Lower leg skin (tissue), 3 donors: ENCODE results near the gene CACNA1A.

Source experiments
- CTCF ChIP-seq, 3 donors: fragments of 450-650 bp; IDR thresholded peaks; one replicate each; pipeline ENCODE4 v1.5.1; 2016; ENCODE audit warnings: antibody characterized with exemption in 3 of 3, mild to moderate bottlenecking in 3 of 3, moderate library complexity in 2 of 3
- POLR2A ChIP-seq, 2 donors: fragments of 450-650 bp; IDR thresholded peaks; one replicate each; pipeline ENCODE4 v1.6.1; 2016 to 2017; ENCODE audit warnings: antibody characterized with exemption in 2 of 2, mild to moderate bottlenecking in 1 of 2, moderate library complexity in 1 of 2

- TF ChIP-seq CTCF (IDR thresholded peaks at IDR 0.05) (no peak), POLR2A (IDR thresholded peaks at IDR 0.05) (no peak)
These were observed 298.9 kb downstream of the CACNA1A start for GRCh38 chr19:13207237-13207845.
